GM12864 (cell line): ENCODE data around the gene UBE2M.
"Not testable (repeated sequence)": the region's sequence is repeated elsewhere in the genome, so short reads cannot be mapped to it uniquely, and the experiment has no call there.

ENCODE experiments used
- DNase-seq: peaks from one replicate; pipeline ENCODE4 v3.0.0-alpha.2; 2011; ENCODE audit warnings: low read depth
- H3K4me3 ChIP-seq: 2 replicates; pipeline ENCODE4 v1.5.1; 2011; ENCODE audit warnings: mild to moderate bottlenecking, low read depth, low read length, control low read depth
- TF ChIP-seq, protein P1 (sequence below): IDR thresholded peaks from 2 replicates; pipeline ENCODE4 v1.5.1; 2011; ENCODE audit warnings: low read depth, mild to moderate bottlenecking, moderate library complexity, low read length, control low read depth, inconsistent platforms; ENCODE audit errors: missing control alignments

UBE2M gene

DNA sequence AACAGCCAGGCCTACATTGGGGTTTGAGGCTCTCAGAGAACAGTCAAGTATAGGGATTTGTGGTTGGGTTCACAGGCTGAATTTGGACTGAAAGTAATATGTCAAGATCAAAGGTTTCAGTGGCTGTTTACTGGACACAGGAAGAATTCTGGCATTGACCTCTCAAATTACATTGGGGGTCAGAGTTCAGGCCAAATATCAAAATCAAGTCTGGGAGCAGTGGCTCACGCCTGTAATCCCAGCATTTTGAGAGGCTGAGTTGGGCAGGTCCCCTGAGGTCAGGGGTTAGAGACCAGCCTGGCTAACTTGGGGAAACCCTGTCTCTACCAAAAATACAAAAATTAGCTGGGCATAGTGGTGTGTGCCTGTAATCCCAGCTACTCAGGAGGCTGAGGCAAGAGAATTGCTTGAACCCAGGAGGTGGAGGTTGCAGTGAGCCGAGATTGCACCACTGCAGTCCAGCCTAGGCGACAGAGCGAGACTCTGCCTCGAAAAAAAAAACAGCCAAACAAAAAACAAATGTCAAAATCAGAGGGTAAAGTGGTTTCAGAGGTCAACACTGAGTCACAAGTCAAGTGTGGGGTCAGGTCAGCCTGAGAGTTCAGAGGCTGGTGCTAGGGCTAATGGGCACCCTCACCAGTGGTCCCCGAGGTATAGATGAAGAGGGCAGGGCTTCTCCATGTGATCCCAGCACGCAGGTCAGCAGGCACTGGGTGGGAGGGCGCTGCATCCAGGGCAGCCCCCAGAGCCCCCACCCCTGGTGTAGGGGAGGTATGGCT lies 48.1 kb downstream of the UBE2M start:
- DNase-seq: no peak
- no peak overlapping the region for H3K4me3 ChIP-seq
- TF ChIP-seq, protein P1, sequence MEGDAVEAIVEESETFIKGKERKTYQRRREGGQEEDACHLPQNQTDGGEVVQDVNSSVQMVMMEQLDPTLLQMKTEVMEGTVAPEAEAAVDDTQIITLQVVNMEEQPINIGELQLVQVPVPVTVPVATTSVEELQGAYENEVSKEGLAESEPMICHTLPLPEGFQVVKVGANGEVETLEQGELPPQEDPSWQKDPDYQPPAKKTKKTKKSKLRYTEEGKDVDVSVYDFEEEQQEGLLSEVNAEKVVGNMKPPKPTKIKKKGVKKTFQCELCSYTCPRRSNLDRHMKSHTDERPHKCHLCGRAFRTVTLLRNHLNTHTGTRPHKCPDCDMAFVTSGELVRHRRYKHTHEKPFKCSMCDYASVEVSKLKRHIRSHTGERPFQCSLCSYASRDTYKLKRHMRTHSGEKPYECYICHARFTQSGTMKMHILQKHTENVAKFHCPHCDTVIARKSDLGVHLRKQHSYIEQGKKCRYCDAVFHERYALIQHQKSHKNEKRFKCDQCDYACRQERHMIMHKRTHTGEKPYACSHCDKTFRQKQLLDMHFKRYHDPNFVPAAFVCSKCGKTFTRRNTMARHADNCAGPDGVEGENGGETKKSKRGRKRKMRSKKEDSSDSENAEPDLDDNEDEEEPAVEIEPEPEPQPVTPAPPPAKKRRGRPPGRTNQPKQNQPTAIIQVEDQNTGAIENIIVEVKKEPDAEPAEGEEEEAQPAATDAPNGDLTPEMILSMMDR: no peak

DNA sequence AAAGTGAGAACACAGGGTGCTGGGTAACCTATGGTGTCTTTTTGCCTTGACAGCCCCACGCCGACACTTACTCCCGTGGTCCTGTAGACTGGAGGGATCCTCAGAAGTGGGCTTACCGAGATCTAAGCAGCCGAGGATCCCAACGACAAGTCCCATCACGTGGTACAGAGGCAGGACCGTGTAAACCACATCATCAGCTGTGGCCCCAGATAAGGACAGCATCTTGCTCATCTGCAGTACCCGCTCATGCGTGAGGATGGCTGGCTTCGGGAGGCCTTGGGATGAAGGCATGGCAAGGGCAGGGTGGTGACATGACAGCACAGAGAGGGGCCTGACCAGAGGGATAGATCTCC lies 48.7 kb downstream of the UBE2M start:
- H3K4me3 ChIP-seq: no peak overlapping the region
- TF ChIP-seq, protein P1: no peak
- DNase-seq: no peak

DNA sequence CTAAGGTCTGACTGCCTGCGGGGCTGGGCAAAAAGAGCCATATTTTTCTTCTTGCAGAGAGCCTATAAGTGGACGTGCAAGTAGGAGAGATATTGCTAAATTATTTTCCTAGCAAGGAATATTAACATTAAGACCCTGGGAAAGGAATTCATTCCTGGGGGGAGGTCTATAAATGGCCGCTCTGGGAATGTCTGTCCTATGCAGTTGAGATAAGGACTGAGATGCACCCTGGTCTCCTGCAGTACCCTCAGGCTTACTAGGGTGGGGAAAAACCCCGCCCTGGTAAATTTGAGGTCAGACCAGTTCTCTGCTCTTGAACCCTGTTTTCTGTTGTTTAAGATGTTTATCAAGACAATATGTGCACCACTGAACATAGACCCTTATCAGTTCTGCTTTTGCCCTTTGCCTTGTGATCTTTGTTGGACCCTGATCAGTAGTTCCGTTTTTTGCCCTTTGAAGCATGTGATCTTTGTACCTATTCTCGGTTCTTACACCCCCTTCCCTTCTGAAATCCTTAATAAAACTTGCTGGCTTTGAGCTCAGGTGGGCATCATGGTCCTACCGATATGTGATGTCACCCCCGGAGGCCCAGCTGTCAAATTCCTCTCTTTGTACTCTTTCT lies 50.7 kb downstream of the UBE2M start:
- DNase-seq: not testable (repeated sequence)

More for the DNA sequence above, 50.7 kb downstream of the UBE2M start:
- not testable (repeated sequence) for H3K4me3 ChIP-seq
